Natural killer cell (primary cell): ENCODE measurements around the gene C11orf86. TPM values are rescaled to one million over a fixed set of nuclear protein-coding genes. Genes with fewer than 3 reads are reported as not detected.

Source experiments
- ATAC-seq, 3 donors: fragments of 150-1000 bp in 2 of 3; fragments of 200-7000 bp in 1 of 3; cut with Tn5 transposase; 1 replicate in 1 of 3; 2 replicates in 2 of 3; pipeline ENCODE4 v1.10.0; 2021; ENCODE audit warnings: mild to moderate bottlenecking in 2 of 3, moderate library complexity in 2 of 3
- DNase-seq, 2 donors: peaks; one replicate each; pipeline versions ENCODE4 v3.0.0 to v3.0.0-alpha.2; 2013 to 2021; ENCODE audit warnings: mixed read lengths in 1 of 2
- H3K27ac ChIP-seq: one replicate; pipeline ENCODE4 v1.5.1; 2013; ENCODE audit warnings: mild to moderate bottlenecking, low read length
- H3K27me3 ChIP-seq: one replicate; pipeline ENCODE4 v1.6.1; 2013; ENCODE audit warnings: low read length; ENCODE audit not compliant: control insufficient read depth, insufficient read depth
- H3K36me3 ChIP-seq: one replicate; pipeline ENCODE4 v1.6.1; 2013; ENCODE audit warnings: low read length; ENCODE audit not compliant: control insufficient read depth, insufficient read depth
- H3K4me1 ChIP-seq: one replicate; pipeline ENCODE4 v1.6.1; 2013; ENCODE audit warnings: low read length; ENCODE audit not compliant: control insufficient read depth, insufficient read depth
- H3K4me3 ChIP-seq: one replicate; pipeline ENCODE4 v1.5.1; 2013; ENCODE audit warnings: low read length
- H3K9me3 ChIP-seq: one replicate; pipeline ENCODE4 v1.6.1; 2013; ENCODE audit warnings: low read length; ENCODE audit not compliant: control insufficient read depth, insufficient read depth
- H3K27ac Mint-ChIP-seq, 2 donors: one replicate each; pipeline ENCODE4 v1.8.0; 2022; ENCODE audit warnings: mild to moderate bottlenecking in 2 of 2, mixed read lengths in 2 of 2, moderate library complexity in 1 of 2
- H3K27me3 Mint-ChIP-seq, 2 donors: one replicate each; pipeline ENCODE4 v1.8.0; 2022; ENCODE audit warnings: low read depth in 2 of 2, mixed read lengths in 2 of 2
- H3K36me3 Mint-ChIP-seq: one replicate; pipeline ENCODE4 v1.8.0; 2022; ENCODE audit warnings: mixed read lengths
- H3K4me1 Mint-ChIP-seq, 2 donors: one replicate each; pipeline ENCODE4 v1.8.0; 2022; ENCODE audit warnings: mixed read lengths in 2 of 2
- H3K4me3 Mint-ChIP-seq: one replicate; pipeline ENCODE4 v1.8.0; 2022; ENCODE audit warnings: mild to moderate bottlenecking, moderate library complexity, mixed read lengths
- H3K9me3 Mint-ChIP-seq, 2 donors: one replicate each; pipeline ENCODE4 v1.8.0; 2022; ENCODE audit warnings: mixed read lengths in 2 of 2
- WGBS: methylation state at CpG from one replicate; pipeline ENCODE4 v1.1.7; 2013; ENCODE audit warnings: missing lambda C conversion rate; ENCODE audit not compliant: insufficient coverage; 5-methylcytosine and 5-hydroxymethylcytosine counted together
- intact Hi-C: fragments of 100-400 bp; cut with micrococcal nuclease; formaldehyde crosslinking; loops from one replicate; pipeline ENCODE4 v1.14.2; 2022
- total RNA-seq, 4 donors: library from RNA; stranded (reverse); fragments of 120-200 nt in 1 of 4; gene quantifications; one replicate each; pipeline versions ENCODE4 v1.2.3 to v1.2.4, GENCODE V29; 2013 to 2022
- TF ChIP-seq, protein P1 (sequence below): fragments of 200-600 bp; IDR thresholded peaks from one replicate; pipeline ENCODE4 v1.8.0; 2022; ENCODE audit warnings: antibody characterized with exemption

C11orf86 gene
- total RNA-seq, 3 donors from 2014 or later (not counting 1 experiment from before 2014, with no cell fraction given): not detected

DNA sequence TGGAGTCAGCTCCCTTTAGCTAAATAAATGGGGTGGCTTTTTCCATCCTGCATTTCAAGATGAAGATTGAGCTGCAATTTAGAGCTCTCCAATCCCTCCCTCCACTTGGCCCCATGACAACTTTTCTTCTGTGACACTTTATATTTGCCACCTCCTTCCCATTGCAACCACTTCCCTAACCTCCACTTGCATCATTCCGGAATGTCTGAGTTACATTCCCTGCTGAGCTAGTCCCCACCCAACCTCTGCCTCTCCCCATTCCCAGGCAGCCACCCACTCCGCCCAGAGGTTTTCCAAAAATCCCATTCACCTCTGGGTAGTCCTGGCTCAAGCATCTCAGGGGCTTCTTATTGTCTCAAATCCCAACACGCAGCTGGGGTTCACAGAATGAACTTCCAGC lies 41.6 kb upstream of the C11orf86 start:
- Mint-ChIP-seq H3K9me3 (no peaks in the 10 kb centered on the region), H3K27ac (no peak overlapping the region), H3K27me3 (peaks cover 7 to 15% of the 10 kb centered on the region in 2 donors), H3K4me3 (no peak overlapping the region), H3K4me1 (no peaks in the 10 kb centered on the region), H3K36me3 (no peaks in the 10 kb centered on the region)
- Histone ChIP-seq H3K27me3 (no peaks in the 10 kb centered on the region), H3K4me1 (no peaks in the 10 kb centered on the region), H3K36me3 (no peaks in the 10 kb centered on the region), H3K4me3 (no peak overlapping the region), H3K27ac (no peak overlapping the region), H3K9me3 (no peaks in the 10 kb centered on the region)
- ATAC-seq (no peak), DNase-seq (no peak)
- 85% methylated on average over 3 of the region's 3 CpGs for WGBS
- intact Hi-C loops: no loop called here
- TF ChIP-seq, protein P1, sequence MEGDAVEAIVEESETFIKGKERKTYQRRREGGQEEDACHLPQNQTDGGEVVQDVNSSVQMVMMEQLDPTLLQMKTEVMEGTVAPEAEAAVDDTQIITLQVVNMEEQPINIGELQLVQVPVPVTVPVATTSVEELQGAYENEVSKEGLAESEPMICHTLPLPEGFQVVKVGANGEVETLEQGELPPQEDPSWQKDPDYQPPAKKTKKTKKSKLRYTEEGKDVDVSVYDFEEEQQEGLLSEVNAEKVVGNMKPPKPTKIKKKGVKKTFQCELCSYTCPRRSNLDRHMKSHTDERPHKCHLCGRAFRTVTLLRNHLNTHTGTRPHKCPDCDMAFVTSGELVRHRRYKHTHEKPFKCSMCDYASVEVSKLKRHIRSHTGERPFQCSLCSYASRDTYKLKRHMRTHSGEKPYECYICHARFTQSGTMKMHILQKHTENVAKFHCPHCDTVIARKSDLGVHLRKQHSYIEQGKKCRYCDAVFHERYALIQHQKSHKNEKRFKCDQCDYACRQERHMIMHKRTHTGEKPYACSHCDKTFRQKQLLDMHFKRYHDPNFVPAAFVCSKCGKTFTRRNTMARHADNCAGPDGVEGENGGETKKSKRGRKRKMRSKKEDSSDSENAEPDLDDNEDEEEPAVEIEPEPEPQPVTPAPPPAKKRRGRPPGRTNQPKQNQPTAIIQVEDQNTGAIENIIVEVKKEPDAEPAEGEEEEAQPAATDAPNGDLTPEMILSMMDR: no peak

DNA sequence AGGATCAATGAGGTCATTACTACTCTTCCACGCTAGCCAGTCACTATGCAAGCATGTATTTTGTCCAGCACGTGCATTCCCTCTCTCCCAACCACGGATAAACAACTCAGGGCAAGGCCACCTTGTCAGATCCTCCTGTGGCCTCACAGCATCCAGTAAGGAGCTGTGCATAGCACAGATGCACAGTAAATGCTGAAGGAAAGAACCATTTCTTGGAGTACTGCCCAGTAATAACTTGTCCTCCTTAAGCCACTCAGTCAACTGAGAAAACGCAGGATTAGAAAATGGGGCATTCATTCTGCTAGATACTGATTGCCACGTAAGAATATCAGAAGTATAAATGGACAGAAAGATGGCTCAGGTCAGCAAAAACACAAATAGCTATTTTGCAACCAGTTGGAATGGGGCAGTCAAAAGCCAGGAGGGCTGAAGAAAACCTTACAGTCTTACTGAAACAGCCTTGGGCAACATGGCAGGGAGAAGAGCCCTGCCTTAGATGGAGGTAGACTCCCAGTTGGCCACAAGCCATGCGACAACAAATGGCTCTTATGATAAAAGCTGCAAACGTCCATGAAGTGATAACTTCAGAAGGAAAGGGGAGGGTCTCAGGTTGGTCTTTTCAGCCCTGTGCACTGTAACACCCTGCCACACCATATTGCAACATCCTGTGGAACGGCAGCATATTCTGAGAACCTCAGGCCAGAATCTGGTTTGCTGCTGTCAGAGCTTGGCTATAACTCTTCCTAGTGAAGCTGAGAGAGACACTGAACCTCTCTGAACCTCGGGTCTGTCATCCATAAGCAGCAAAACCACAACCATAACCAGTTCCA lies 39.9 kb upstream of the C11orf86 start:
- H3K36me3 ChIP-seq: no peaks in the 10 kb centered on the region
- TF ChIP-seq, protein P1: no peak
- no peak overlapping the region for H3K27ac Mint-ChIP-seq
- ATAC-seq (no peak), DNase-seq (no peak)
- no peaks in the 10 kb centered on the region for H3K9me3 ChIP-seq
- no peaks in the 10 kb centered on the region for H3K27me3 ChIP-seq
- peaks cover 4 to 15% of the 10 kb centered on the region in 2 donors for H3K27me3 Mint-ChIP-seq
- no peak overlapping the region for H3K27ac ChIP-seq
- WGBS: 67% methylated on average over 9 of the region's 9 CpGs
- no peak overlapping the region for H3K4me3 Mint-ChIP-seq
- H3K36me3 Mint-ChIP-seq: no peaks in the 10 kb centered on the region
- no peaks in the 10 kb centered on the region for H3K4me1 ChIP-seq
- H3K9me3 Mint-ChIP-seq: no peaks in the 10 kb centered on the region
- H3K4me3 ChIP-seq: no peak overlapping the region
- intact Hi-C loops: no loop called here
- H3K4me1 Mint-ChIP-seq: no peaks in the 10 kb centered on the region

DNA sequence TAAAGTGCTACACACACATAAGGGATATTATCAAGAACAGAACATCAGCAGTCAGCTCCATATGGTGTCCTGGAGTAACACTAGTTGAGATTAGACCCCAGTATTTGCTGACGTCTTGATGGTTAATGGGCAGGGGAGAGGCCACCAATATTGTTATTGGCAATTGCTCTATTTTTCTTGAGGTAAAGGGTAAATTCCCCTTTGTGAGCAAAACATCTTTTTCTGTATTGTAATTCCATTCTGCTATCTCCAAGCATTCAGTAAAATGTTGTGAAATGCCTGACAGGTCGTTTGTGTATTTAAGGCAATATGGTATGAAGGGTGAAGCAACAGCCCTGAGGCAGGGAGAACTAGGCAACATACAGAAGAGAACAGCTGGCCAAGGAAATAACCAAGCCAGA lies 38.8 kb upstream of the C11orf86 start:
- Histone ChIP-seq H3K4me3 (no peak overlapping the region), H3K4me1 (no peaks in the 10 kb centered on the region), H3K9me3 (no peaks in the 10 kb centered on the region), H3K27ac (no peak overlapping the region), H3K36me3 (no peaks in the 10 kb centered on the region), H3K27me3 (no peaks in the 10 kb centered on the region)
- DNase-seq (no peak), ATAC-seq (no peak)
- Mint-ChIP-seq H3K36me3 (no peaks in the 10 kb centered on the region), H3K27ac (no peak overlapping the region), H3K4me3 (no peak overlapping the region), H3K27me3 (peaks cover 4 to 15% of the 10 kb centered on the region in 2 donors), H3K9me3 (no peaks in the 10 kb centered on the region), H3K4me1 (no peaks in the 10 kb centered on the region)
- 72% methylated on average over 2 of the region's 2 CpGs for WGBS
- intact Hi-C loops: no loop called here
- TF ChIP-seq, protein P1: no peak
